SK-N-SH (cell line): ENCODE measurements around the gene APH1A.

Experiments used
- ELF1 ChIP-seq: IDR thresholded peaks from 2 replicates; pipeline ENCODE4 v1.4.0; 2012
- EZH2phosphoT487 ChIP-seq: fragments of 200-600 bp; sonication (generic); IDR thresholded peaks from 2 replicates; pipeline ENCODE4 v1.6.1; 2017; ENCODE audit warnings: low read depth, mixed run types, mild to moderate bottlenecking, antibody characterized with exemption, moderate library complexity, borderline replicate concordance
- FOSL2 ChIP-seq: IDR thresholded peaks from 2 replicates; pipeline ENCODE4 v1.4.0; 2012; ENCODE audit warnings: low read depth, mild to moderate bottlenecking, moderate library complexity, borderline replicate concordance
- FOXJ3 ChIP-seq: sonication (generic); formaldehyde crosslinking; IDR thresholded peaks from 2 replicates; pipeline ENCODE4 v1.5.1; 2020; ENCODE audit warnings: mild to moderate bottlenecking, missing genetic modification reagents
- POLR2AphosphoS5 ChIP-seq: IDR thresholded peaks from 2 replicates; pipeline ENCODE4 v1.6.1; 2012; ENCODE audit warnings: low read depth, low read length
- RAD21 ChIP-seq: IDR thresholded peaks from 2 replicates; pipeline ENCODE4 v1.6.1; 2012; ENCODE audit warnings: mild to moderate bottlenecking, low read length
- RFX5 ChIP-seq: IDR thresholded peaks from 2 replicates; pipeline ENCODE4 v1.6.1; 2012; ENCODE audit warnings: mild to moderate bottlenecking, improper control_type of control experiment, low read length
- RXRA ChIP-seq: IDR thresholded peaks from 2 replicates; pipeline ENCODE4 v1.4.0; 2012; ENCODE audit warnings: low read depth, mild to moderate bottlenecking, borderline replicate concordance
- SMC3 ChIP-seq: IDR thresholded peaks from 2 replicates; pipeline ENCODE4 v1.6.1; 2012; ENCODE audit warnings: low read depth, low read length, improper control_type of control experiment
- TAF1 ChIP-seq: IDR thresholded peaks from 2 replicates; pipeline ENCODE4 v1.6.1; 2012; ENCODE audit warnings: low read depth, mild to moderate bottlenecking, low read length, moderate library complexity, borderline replicate concordance
- TF ChIP-seq, protein P1 (sequence below): fragments of 200-600 bp; sonication (generic); IDR thresholded peaks from 2 replicates; pipeline ENCODE4 v1.6.1; 2017; ENCODE audit warnings: antibody characterized with exemption, mild to moderate bottlenecking, moderate library complexity
- TF ChIP-seq, protein P2 (sequence below): fragments of 150-350 bp; IDR thresholded peaks from 2 replicates; pipeline ENCODE4 v1.6.1; 2017; ENCODE audit warnings: antibody characterized with exemption, low read length, low read depth, borderline replicate concordance
- TF ChIP-seq, protein P3 (sequence below): IDR thresholded peaks from 2 replicates; pipeline ENCODE4; 2012

DNA sequence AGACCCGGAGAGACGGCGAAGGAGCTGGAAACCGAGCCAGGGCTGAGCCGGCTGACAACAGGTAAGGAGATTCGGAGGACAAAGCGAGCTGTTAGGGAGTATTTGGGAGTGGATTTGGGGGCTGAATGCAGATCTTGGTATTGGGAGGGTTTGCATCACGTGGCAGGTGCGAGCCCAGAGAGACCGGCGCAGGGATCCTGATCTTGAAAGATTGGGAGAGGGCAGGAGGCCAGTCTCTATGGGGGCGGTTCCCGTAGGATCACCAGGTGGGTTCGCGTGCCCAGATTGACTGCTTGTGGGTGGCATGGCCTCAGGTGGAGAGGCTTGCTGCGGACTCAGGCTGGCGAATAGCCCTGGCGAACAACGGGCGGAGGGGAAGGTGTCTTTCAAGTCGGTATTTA is 13.7 kb upstream of the APH1A start:
- TF ChIP-seq EZH2phosphoT487 = no peak
- no peak for TF ChIP-seq FOSL2
- TF ChIP-seq, protein P1, sequence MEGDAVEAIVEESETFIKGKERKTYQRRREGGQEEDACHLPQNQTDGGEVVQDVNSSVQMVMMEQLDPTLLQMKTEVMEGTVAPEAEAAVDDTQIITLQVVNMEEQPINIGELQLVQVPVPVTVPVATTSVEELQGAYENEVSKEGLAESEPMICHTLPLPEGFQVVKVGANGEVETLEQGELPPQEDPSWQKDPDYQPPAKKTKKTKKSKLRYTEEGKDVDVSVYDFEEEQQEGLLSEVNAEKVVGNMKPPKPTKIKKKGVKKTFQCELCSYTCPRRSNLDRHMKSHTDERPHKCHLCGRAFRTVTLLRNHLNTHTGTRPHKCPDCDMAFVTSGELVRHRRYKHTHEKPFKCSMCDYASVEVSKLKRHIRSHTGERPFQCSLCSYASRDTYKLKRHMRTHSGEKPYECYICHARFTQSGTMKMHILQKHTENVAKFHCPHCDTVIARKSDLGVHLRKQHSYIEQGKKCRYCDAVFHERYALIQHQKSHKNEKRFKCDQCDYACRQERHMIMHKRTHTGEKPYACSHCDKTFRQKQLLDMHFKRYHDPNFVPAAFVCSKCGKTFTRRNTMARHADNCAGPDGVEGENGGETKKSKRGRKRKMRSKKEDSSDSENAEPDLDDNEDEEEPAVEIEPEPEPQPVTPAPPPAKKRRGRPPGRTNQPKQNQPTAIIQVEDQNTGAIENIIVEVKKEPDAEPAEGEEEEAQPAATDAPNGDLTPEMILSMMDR = no peak
- no peak for TF ChIP-seq RXRA
- TF ChIP-seq, protein P2, sequence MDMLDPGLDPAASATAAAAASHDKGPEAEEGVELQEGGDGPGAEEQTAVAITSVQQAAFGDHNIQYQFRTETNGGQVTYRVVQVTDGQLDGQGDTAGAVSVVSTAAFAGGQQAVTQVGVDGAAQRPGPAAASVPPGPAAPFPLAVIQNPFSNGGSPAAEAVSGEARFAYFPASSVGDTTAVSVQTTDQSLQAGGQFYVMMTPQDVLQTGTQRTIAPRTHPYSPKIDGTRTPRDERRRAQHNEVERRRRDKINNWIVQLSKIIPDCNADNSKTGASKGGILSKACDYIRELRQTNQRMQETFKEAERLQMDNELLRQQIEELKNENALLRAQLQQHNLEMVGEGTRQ = no peak
- no peak for TF ChIP-seq SMC3
- TF ChIP-seq ELF1 = no peak
- TF ChIP-seq, protein P3, sequence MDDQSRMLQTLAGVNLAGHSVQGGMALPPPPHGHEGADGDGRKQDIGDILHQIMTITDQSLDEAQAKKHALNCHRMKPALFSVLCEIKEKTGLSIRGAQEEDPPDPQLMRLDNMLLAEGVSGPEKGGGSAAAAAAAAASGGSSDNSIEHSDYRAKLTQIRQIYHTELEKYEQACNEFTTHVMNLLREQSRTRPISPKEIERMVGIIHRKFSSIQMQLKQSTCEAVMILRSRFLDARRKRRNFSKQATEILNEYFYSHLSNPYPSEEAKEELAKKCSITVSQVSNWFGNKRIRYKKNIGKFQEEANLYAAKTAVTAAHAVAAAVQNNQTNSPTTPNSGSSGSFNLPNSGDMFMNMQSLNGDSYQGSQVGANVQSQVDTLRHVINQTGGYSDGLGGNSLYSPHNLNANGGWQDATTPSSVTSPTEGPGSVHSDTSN = no peak
- TF ChIP-seq RAD21 = no peak
- no peak for TF ChIP-seq POLR2AphosphoS5
- no peak for TF ChIP-seq TAF1
- TF ChIP-seq FOXJ3 (CRISPR knock-in tag) = no peak
- no peak for TF ChIP-seq RFX5
